Measurements from ENCODE around the gene GPR45.

Gene GPR45

GRCh38 chr2:105231232-105231619 lies 10.3 kb upstream of the GPR45 start:
- Histone ChIP-seq H4K20me1 (ENCODE audit: low read depth, low read length) (no peaks in the 10 kb centered on the region), H3K4me2 (ENCODE audit: low read depth, low read length, poor library complexity, severe bottlenecking) (no peak overlapping the region), H3F3A (ENCODE audit: insufficient read depth) (no peaks in the 10 kb centered on the region), H3K79me2 (ENCODE audit: insufficient read depth, low read length) (no peaks in the 10 kb centered on the region), H3K36me3 (ENCODE audit: low read length) (no peaks in the 10 kb centered on the region), H3K9ac (ENCODE audit: low read length) (no peak overlapping the region), H3K27me3 (ENCODE audit: low read length) (no peaks in the 10 kb centered on the region), H3K4me3 (ENCODE audit: insufficient read depth, low read length, poor library complexity, severe bottlenecking) (no peak overlapping the region), H3K9me2 (replicated peaks; ENCODE audit: insufficient read depth, low read length) (no peaks in the 10 kb centered on the region), H3K27ac (ENCODE audit: low read depth, low read length) (no peak overlapping the region), H3K9me3 (ENCODE audit: insufficient read depth, low read length) (no peaks in the 10 kb centered on the region), H2AFZ (ENCODE audit: low read depth, low read length, severe bottlenecking) (no peak overlapping the region)
- TF ChIP-seq, protein P1, sequence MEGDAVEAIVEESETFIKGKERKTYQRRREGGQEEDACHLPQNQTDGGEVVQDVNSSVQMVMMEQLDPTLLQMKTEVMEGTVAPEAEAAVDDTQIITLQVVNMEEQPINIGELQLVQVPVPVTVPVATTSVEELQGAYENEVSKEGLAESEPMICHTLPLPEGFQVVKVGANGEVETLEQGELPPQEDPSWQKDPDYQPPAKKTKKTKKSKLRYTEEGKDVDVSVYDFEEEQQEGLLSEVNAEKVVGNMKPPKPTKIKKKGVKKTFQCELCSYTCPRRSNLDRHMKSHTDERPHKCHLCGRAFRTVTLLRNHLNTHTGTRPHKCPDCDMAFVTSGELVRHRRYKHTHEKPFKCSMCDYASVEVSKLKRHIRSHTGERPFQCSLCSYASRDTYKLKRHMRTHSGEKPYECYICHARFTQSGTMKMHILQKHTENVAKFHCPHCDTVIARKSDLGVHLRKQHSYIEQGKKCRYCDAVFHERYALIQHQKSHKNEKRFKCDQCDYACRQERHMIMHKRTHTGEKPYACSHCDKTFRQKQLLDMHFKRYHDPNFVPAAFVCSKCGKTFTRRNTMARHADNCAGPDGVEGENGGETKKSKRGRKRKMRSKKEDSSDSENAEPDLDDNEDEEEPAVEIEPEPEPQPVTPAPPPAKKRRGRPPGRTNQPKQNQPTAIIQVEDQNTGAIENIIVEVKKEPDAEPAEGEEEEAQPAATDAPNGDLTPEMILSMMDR (IDR thresholded peaks at IDR 0.05; ENCODE audit: insufficient read depth, low read length, poor library complexity, severe bottlenecking): no peak
- TF ChIP-seq EZH2phosphoT487 (conservative IDR thresholded peaks at IDR 0.05; ENCODE audit: low read length): no peak

DNA sequence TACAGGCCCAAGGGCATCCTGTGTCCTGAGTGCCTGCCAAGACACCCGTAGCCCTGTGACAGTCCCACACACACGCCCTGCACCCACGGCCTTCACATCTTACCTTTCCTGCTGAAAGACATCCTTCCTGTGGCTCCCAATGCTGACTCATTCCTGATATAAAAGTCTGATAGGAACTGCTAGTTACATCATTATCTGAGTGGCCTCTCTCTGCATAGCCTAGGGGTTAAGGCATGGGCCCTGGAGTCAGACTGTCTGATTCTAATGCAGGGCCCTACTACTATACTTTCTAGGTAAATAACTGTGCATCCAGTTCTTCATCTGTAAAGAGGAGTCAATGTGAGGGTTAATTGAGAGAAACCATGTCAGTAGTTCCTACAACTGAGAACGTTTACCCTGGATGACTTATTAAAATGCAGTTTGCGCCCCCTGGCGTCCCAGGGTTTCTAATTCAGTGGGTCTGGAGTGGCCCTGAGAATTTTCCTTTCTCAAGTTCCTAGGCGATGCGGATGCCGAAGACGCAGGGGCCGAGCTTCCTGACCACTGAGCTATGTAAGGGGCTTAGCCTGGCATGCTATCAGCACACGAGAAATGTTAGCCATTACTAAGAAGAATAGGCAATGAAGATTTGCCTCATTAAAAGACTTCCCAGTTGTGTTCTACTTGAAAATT lies 6.0 kb upstream of the GPR45 start:
- Histone ChIP-seq H3F3A (ENCODE audit: insufficient read depth) (no peaks in the 10 kb centered on the region), H3K4me3 (ENCODE audit: insufficient read depth, low read length, poor library complexity, severe bottlenecking) (no peak overlapping the region), H3K4me2 (ENCODE audit: low read depth, low read length, poor library complexity, severe bottlenecking) (no peak overlapping the region), H3K9ac (ENCODE audit: low read length) (no peak overlapping the region), H3K79me2 (ENCODE audit: insufficient read depth, low read length) (no peaks in the 10 kb centered on the region), H3K9me3 (ENCODE audit: insufficient read depth, low read length) (no peaks in the 10 kb centered on the region), H3K27ac (ENCODE audit: low read depth, low read length) (no peak overlapping the region), H3K9me2 (replicated peaks; ENCODE audit: insufficient read depth, low read length) (no peaks in the 10 kb centered on the region), H3K27me3 (ENCODE audit: low read length) (no peaks in the 10 kb centered on the region), H3K36me3 (ENCODE audit: low read length) (no peaks in the 10 kb centered on the region), H2AFZ (ENCODE audit: low read depth, low read length, severe bottlenecking) (no peak overlapping the region), H4K20me1 (ENCODE audit: low read depth, low read length) (no peaks in the 10 kb centered on the region)
- TF ChIP-seq, protein P1 (IDR thresholded peaks at IDR 0.05; ENCODE audit: insufficient read depth, low read length, poor library complexity, severe bottlenecking): peak; percentile 76
- TF ChIP-seq EZH2phosphoT487 (conservative IDR thresholded peaks at IDR 0.05; ENCODE audit: low read length): no peak

DNA sequence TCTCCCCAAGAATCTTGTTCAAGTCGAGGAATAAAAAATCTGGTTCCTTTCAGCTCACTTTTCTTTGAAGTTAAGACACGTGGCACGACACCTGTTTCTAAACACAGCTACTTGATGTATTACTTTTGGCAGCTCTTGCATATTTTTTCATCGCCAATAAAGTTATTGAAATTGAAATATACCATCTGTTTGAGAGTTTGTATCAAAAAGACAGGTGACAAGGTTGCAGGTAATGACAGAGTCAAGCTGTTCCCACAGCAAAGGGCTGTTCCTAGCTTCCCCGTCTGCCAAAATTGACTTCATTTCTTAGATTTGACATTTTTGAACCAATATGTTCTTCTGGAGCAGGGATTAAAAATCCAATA lies 5.5 kb upstream of the GPR45 start:
- no peaks in the 10 kb centered on the region for H3K9me3 ChIP-seq (ENCODE audit: insufficient read depth, low read length)
- H2AFZ ChIP-seq (ENCODE audit: low read depth, low read length, severe bottlenecking): no peak overlapping the region
- H3K27me3 ChIP-seq (ENCODE audit: low read length): no peaks in the 10 kb centered on the region
- no peak overlapping the region for H3K4me3 ChIP-seq (ENCODE audit: insufficient read depth, low read length, poor library complexity, severe bottlenecking)
- H3K9ac ChIP-seq (ENCODE audit: low read length): no peak overlapping the region
- no peaks in the 10 kb centered on the region for H3K79me2 ChIP-seq (ENCODE audit: insufficient read depth, low read length)
- H4K20me1 ChIP-seq (ENCODE audit: low read depth, low read length): no peaks in the 10 kb centered on the region
- H3K9me2 ChIP-seq (replicated peaks; ENCODE audit: insufficient read depth, low read length): no peaks in the 10 kb centered on the region
- no peak overlapping the region for H3K27ac ChIP-seq (ENCODE audit: low read depth, low read length)
- H3K4me2 ChIP-seq (ENCODE audit: low read depth, low read length, poor library complexity, severe bottlenecking): no peak overlapping the region
- H3F3A ChIP-seq (ENCODE audit: insufficient read depth): no peaks in the 10 kb centered on the region
- TF ChIP-seq, protein P1 (IDR thresholded peaks at IDR 0.05; ENCODE audit: insufficient read depth, low read length, poor library complexity, severe bottlenecking): no peak
- no peak for TF ChIP-seq EZH2phosphoT487 (conservative IDR thresholded peaks at IDR 0.05; ENCODE audit: low read length)
- no peaks in the 10 kb centered on the region for H3K36me3 ChIP-seq (ENCODE audit: low read length)
